WTC11 (cell line): ENCODE measurements around the gene C3orf18. TPM values are rescaled to one million over a fixed set of nuclear protein-coding genes. Genes with fewer than 3 reads are reported as not detected.

Source experiments
- ATAC-seq: fragments of 200-7000 bp; cut with Tn5 transposase; 2 replicates; pipeline ENCODE4 v1.10.0; 2021; ENCODE audit warnings: mild to moderate bottlenecking, moderate library complexity
- CTCF ChIA-PET: fragments of 300-600 bp; sonication (Branson Sonifier 250); formaldehyde crosslinking; loops from one replicate; lab custom pipeline; 2021; ENCODE audit warnings: antibody characterized with exemption; lab: Charles Lee
- POLR2A ChIA-PET: fragments of 350-600 bp; sonication (Branson Sonifier 250); formaldehyde crosslinking; loops from one replicate; lab custom pipeline; 2021; ENCODE audit warnings: antibody characterized with exemption; lab: Charles Lee
- DNase-seq: peaks from one replicate; pipeline ENCODE4 v3.0.0; 2021; ENCODE audit warnings: low spot score
- H3K27ac Mint-ChIP-seq: 2 replicates; pipeline ENCODE4 v1.8.0; 2021; ENCODE audit warnings: mixed read lengths
- H3K27me3 Mint-ChIP-seq: 2 replicates; pipeline ENCODE4 v1.8.0; 2021; ENCODE audit warnings: low read depth, mild to moderate bottlenecking, moderate library complexity, mixed read lengths
- H3K36me3 Mint-ChIP-seq: 2 replicates; pipeline ENCODE4 v1.8.0; 2021; ENCODE audit warnings: mixed read lengths
- H3K4me1 Mint-ChIP-seq: 2 replicates; pipeline ENCODE4 v1.8.0; 2022; ENCODE audit warnings: mixed read lengths
- H3K4me3 Mint-ChIP-seq: 2 replicates; pipeline ENCODE4 v1.8.0; 2021; ENCODE audit warnings: mild to moderate bottlenecking, moderate library complexity, mixed read lengths
- H3K9me3 Mint-ChIP-seq: 2 replicates; pipeline ENCODE4 v1.8.0; 2021; ENCODE audit warnings: mixed read lengths
- ATF1 ChIP-seq: sonication (generic); formaldehyde crosslinking; IDR thresholded peaks from 2 replicates; pipeline ENCODE4 v1.8.1; 2023; ENCODE audit warnings: mild to moderate bottlenecking, moderate library complexity, missing genetic modification reagents
- ESRRA ChIP-seq: sonication (generic); formaldehyde crosslinking; IDR thresholded peaks from 2 replicates; pipeline ENCODE4 v1.8.1; 2022; ENCODE audit warnings: mild to moderate bottlenecking, missing genetic modification reagents, borderline replicate concordance
- FOXJ3 ChIP-seq: sonication (generic); formaldehyde crosslinking; IDR thresholded peaks from 2 replicates; pipeline ENCODE4 v1.9.0; 2021; ENCODE audit warnings: missing genetic modification reagents, mild to moderate bottlenecking, borderline replicate concordance
- GABPB1 ChIP-seq: sonication (generic); formaldehyde crosslinking; IDR thresholded peaks from 2 replicates; pipeline ENCODE4 v1.8.1; 2023; ENCODE audit warnings: mild to moderate bottlenecking, missing genetic modification reagents
- HMGA2 ChIP-seq: fragments of 250-450 bp; sonication (Bioruptor Pico); IDR thresholded peaks from 2 replicates; pipeline ENCODE4 v1.4.0; 2021; ENCODE audit warnings: mild to moderate bottlenecking, moderate library complexity
- JUN ChIP-seq: sonication (generic); formaldehyde crosslinking; IDR thresholded peaks from 2 replicates; pipeline ENCODE4 v1.8.0; 2023; ENCODE audit warnings: mild to moderate bottlenecking, missing genetic modification reagents
- NR3C1 ChIP-seq: sonication (generic); formaldehyde crosslinking; conservative IDR thresholded peaks from 2 replicates; pipeline ENCODE4 v1.8.1; 2023; ENCODE audit warnings: low read depth, mild to moderate bottlenecking, missing genetic modification reagents
- SMAD3 ChIP-seq: sonication (generic); formaldehyde crosslinking; IDR thresholded peaks from 2 replicates; pipeline ENCODE4 v1.8.0; 2022; ENCODE audit warnings: missing genetic modification reagents, mild to moderate bottlenecking, borderline replicate concordance
- ZNF232 ChIP-seq: sonication (generic); formaldehyde crosslinking; IDR thresholded peaks from 2 replicates; pipeline ENCODE4 v1.8.0; 2022; ENCODE audit warnings: mild to moderate bottlenecking, missing genetic modification reagents
- ZNF396 ChIP-seq: fragments of 250-450 bp; sonication (Bioruptor Pico); IDR thresholded peaks from 2 replicates; pipeline ENCODE4 v1.8.0; 2021; ENCODE audit warnings: mild to moderate bottlenecking, moderate library complexity, borderline replicate concordance
- total RNA-seq: library from RNA; stranded (reverse); gene quantifications from 3 replicates; pipeline ENCODE4 v1.2.3, GENCODE V29; 2021
- TF ChIP-seq, protein P1 (sequence below): sonication (generic); formaldehyde crosslinking; IDR thresholded peaks from 2 replicates; pipeline ENCODE4 v1.8.0; 2023; ENCODE audit warnings: mild to moderate bottlenecking, missing genetic modification reagents
- TF ChIP-seq, protein P2 (sequence below): sonication (generic); formaldehyde crosslinking; IDR thresholded peaks from 2 replicates; pipeline ENCODE4 v1.8.1; 2022; ENCODE audit warnings: missing genetic modification reagents, borderline replicate concordance
- TF ChIP-seq, protein P3 (sequence below): sonication (generic); formaldehyde crosslinking; IDR thresholded peaks from 2 replicates; pipeline ENCODE4 v1.8.1; 2023; ENCODE audit warnings: mild to moderate bottlenecking, moderate library complexity, missing genetic modification reagents
- TF ChIP-seq, protein P4 (sequence below): sonication (generic); formaldehyde crosslinking; IDR thresholded peaks from 2 replicates; pipeline ENCODE4 v1.8.1; 2022; ENCODE audit warnings: low read depth, missing genetic modification reagents, borderline replicate concordance
- TF ChIP-seq, protein P5 (sequence below): sonication (generic); formaldehyde crosslinking; IDR thresholded peaks from 2 replicates; pipeline ENCODE4 v1.8.1; 2023; ENCODE audit warnings: mild to moderate bottlenecking, missing genetic modification reagents, moderate library complexity

The C3orf18 gene
- total RNA-seq, 1 experiment from 2014 or later = 12.1 TPM

DNA sequence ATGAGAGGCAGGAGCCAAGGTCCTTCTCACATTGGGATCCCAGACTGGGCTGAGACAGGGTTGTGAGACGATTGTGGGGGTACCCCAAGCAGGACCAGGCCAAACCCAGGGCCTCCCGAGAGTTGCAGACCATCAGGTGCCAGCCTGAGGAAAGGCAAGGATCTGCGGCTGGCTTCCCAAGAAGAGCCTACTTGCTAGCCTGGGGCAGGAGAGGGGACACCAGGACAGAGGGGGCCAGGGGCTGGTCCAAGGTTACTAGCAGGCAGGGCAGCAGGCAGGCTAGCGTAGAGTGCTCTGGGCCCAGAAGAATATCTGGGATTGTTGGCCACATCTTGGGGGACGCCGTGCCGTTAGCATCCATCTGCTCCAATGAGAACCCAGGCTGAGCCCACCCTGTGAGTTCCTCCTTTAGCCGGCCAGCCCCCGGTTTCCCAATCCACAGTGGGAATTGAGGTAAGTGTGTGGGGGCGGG lies 43.5 kb upstream of the C3orf18 start (continued):
- no peak for TF ChIP-seq NR3C1 (CRISPR knock-in tag)

DNA sequence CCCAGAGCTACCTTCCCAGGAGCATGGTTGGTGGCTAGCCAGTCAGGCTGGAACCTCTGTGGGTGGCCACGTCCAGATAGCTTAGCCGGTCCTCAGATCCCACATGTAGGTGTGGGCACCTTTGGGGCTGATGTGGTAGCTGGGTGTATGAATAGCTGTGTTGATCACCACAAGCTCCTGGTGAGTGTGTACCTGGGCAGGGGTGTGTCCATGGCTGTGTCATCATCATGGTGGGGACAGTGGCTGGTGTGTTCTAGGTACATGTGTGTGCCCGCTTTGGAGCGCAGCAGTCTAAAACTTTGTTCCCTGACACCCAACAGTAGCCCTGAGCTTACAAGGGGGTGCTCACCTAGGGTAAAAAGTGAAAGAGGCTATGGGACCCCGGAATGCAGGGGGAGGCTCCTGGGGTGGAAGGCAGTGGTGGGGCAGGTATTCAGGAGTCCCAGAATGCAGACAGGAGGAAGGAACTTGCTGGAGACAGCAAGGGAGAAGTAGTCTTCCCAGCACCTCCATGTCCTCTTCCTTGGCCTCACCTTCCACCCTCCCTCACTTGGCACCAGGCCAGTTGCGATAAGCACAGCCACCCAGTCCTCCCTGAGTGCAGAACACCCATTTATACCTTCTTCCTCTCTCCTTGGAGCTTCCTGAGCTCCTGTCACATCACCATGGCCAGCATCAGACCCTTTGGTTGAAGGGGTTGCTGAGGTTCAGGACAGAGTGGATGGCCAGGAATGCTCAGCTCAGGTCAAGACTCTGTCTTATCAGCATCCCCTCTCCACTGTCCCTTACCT lies 42.8 kb upstream of the C3orf18 start:
- CTCF ChIA-PET = interaction anchor here (0.6 to 4.4 kb wide), 6 partner anchors 20 to 275 kb away, joined by 3 to 70 read pairs (median 4); partner anchors contain the start of genes C3orf18 and NPRL2
- TF ChIP-seq, protein P1, sequence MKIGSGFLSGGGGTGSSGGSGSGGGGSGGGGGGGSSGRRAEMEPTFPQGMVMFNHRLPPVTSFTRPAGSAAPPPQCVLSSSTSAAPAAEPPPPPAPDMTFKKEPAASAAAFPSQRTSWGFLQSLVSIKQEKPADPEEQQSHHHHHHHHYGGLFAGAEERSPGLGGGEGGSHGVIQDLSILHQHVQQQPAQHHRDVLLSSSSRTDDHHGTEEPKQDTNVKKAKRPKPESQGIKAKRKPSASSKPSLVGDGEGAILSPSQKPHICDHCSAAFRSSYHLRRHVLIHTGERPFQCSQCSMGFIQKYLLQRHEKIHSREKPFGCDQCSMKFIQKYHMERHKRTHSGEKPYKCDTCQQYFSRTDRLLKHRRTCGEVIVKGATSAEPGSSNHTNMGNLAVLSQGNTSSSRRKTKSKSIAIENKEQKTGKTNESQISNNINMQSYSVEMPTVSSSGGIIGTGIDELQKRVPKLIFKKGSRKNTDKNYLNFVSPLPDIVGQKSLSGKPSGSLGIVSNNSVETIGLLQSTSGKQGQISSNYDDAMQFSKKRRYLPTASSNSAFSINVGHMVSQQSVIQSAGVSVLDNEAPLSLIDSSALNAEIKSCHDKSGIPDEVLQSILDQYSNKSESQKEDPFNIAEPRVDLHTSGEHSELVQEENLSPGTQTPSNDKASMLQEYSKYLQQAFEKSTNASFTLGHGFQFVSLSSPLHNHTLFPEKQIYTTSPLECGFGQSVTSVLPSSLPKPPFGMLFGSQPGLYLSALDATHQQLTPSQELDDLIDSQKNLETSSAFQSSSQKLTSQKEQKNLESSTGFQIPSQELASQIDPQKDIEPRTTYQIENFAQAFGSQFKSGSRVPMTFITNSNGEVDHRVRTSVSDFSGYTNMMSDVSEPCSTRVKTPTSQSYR (CRISPR knock-in tag) = no peak
- TF ChIP-seq ATF1 = no peak
- TF ChIP-seq, protein P2, sequence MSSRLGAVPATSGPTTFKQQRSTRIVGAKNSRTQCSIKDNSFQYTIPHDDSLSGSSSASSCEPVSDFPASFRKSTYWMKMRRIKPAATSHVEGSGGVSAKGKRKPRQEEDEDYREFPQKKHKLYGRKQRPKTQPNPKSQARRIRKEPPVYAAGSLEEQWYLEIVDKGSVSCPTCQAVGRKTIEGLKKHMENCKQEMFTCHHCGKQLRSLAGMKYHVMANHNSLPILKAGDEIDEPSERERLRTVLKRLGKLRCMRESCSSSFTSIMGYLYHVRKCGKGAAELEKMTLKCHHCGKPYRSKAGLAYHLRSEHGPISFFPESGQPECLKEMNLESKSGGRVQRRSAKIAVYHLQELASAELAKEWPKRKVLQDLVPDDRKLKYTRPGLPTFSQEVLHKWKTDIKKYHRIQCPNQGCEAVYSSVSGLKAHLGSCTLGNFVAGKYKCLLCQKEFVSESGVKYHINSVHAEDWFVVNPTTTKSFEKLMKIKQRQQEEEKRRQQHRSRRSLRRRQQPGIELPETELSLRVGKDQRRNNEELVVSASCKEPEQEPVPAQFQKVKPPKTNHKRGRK = no peak
- no peak for TF ChIP-seq GABPB1 (CRISPR knock-in tag)
- TF ChIP-seq, protein P3, sequence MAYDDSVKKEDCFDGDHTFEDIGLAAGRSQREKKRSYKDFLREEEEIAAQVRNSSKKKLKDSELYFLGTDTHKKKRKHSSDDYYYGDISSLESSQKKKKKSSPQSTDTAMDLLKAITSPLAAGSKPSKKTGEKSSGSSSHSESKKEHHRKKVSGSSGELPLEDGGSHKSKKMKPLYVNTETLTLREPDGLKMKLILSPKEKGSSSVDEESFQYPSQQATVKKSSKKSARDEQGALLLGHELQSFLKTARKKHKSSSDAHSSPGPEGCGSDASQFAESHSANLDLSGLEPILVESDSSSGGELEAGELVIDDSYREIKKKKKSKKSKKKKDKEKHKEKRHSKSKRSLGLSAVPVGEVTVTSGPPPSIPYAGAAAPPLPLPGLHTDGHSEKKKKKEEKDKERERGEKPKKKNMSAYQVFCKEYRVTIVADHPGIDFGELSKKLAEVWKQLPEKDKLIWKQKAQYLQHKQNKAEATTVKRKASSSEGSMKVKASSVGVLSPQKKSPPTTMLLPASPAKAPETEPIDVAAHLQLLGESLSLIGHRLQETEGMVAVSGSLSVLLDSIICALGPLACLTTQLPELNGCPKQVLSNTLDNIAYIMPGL (CRISPR knock-in tag) = no peak
- TF ChIP-seq JUN (CRISPR knock-in tag) = no peak
- TF ChIP-seq, protein P4, sequence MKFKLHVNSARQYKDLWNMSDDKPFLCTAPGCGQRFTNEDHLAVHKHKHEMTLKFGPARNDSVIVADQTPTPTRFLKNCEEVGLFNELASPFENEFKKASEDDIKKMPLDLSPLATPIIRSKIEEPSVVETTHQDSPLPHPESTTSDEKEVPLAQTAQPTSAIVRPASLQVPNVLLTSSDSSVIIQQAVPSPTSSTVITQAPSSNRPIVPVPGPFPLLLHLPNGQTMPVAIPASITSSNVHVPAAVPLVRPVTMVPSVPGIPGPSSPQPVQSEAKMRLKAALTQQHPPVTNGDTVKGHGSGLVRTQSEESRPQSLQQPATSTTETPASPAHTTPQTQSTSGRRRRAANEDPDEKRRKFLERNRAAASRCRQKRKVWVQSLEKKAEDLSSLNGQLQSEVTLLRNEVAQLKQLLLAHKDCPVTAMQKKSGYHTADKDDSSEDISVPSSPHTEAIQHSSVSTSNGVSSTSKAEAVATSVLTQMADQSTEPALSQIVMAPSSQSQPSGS (CRISPR knock-in tag) = no peak
- no peak for TF ChIP-seq SMAD3 (CRISPR knock-in tag)
- no peak for TF ChIP-seq ZNF396 (CRISPR knock-in tag)
- no peak for TF ChIP-seq ZNF232 (CRISPR knock-in tag)
- TF ChIP-seq, protein P5, sequence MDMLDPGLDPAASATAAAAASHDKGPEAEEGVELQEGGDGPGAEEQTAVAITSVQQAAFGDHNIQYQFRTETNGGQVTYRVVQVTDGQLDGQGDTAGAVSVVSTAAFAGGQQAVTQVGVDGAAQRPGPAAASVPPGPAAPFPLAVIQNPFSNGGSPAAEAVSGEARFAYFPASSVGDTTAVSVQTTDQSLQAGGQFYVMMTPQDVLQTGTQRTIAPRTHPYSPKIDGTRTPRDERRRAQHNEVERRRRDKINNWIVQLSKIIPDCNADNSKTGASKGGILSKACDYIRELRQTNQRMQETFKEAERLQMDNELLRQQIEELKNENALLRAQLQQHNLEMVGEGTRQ (CRISPR knock-in tag) = no peak
- TF ChIP-seq HMGA2 (CRISPR knock-in tag) = no peak
- no peak for TF ChIP-seq ESRRA
- no peak for TF ChIP-seq FOXJ3
- no peak for DNase-seq
- Mint-ChIP-seq H3K4me1 (peaks cover 14% of the 10 kb centered on the region), H3K9me3 (no peaks in the 10 kb centered on the region), H3K27ac (no peak overlapping the region), H3K27me3 (peaks cover 46% of the 10 kb centered on the region), H3K36me3 (no peaks in the 10 kb centered on the region), H3K4me3 (peak overlapping the region; percentile 76)
- no peak for ATAC-seq
- POLR2A ChIA-PET = no interaction called here
